HG02973 (cell line): Measurements from ENCODE around the gene ZNF223.

ENCODE experiments used
- ATAC-seq: cut with Tn5 transposase; IDR thresholded peaks from one replicate; pipeline ENCODE4 v1.9.1; 2021; ENCODE audit warnings: moderate library complexity; ENCODE audit not compliant: unreplicated experiment

Gene ZNF223

DNA sequence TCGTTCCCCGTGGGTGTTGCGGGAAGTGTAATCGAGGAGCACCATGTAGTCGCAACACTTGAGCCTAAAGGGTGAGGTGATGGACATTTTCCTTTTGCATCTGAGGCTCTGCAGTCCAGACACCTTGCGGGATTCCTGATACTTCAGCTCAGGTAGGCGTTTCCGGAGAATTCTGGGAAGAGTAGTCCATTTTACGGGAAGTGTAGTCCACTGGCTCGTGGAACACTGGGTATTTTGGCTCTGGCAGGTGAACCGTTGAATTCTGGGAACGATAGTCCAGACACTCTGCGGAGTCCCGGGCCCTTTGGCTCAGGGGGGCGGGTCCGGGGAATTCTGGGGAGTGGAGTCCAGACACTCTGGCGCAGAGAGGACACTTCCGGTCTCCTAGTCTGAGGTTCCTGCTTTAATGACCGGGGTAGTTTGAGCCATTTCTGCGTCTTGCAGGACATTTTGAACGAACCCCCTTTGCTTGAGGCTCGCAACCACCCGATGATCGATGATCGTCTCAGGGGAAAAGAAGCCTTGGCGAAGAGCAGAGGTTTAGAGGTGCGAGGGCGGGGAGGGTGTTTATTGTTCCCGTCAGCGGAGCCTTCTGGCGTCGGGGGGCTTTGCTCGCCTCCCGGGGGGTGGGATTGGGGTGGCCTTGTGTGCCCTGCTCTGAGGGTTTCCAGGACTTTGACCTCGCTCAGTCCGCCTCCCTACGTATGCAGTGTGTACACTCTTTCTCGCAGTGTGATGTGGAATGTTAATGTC is at the start of gene ZNF223:
TSS of gene ZNF223 (plus strand) at position 387 of the 753 bp plus-strand sequence. CDS start 3,141 bp downstream, outside the sequence.
- ATAC-seq: no peak

DNA sequence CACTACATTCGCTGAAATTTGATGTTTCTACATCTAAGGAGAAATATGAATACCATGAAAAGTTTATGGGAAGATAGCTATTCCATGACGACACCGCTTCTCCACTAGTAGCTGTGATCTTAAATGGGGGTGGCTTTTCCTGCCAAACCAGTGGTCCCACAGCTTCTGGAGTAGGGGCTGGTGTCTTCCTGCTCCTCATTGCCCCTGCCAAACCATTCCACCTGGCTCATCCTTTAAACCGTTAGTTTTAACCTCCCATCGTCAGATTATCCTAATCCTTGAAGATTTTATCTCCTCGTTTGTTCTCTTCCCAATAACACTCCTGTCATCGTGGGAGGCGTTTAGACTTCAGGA is 49.6 kb upstream of the ZNF223 start:
- ATAC-seq: no peak

GRCh38 chr19:44002566-44003460 is 49.0 kb upstream of the ZNF223 start, which contains the start of gene ZNF230:
ZNF230 (plus strand) TSS chr19:44002957; CDS start chr19:44007079, 4,122 bp downstream.
- peak; percentile 93 for ATAC-seq

DNA sequence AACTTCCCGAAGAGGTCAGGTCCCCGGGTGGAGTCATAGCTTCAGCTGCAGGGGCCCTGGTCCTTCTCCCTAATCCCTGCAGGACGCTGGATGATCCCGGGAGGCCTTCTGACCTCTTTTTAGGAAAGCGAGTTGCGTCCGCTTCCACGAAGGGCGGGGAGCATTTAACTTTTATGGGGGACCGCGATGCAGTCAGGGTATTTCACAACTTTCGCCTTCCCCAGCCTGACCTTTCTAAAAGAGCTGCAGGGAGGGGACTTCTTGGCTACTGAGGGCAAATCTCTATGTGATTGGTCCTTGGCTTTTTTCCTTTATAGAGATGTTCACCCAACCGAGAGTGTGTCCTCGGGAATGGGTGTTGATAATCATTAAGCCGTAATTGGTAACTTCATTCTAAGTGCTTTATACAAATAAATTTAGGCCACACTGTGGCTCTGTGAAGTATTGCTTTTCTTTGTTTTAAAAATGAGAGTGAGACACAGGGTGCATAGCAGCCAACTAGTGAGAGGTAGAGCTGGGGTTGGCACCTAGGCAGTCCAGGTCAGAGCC is 48.3 kb upstream of the ZNF223 start:
- no peak for ATAC-seq

GRCh38 chr19:44005973-44006372 is 45.9 kb upstream of the ZNF223 start:
- no peak for ATAC-seq

DNA sequence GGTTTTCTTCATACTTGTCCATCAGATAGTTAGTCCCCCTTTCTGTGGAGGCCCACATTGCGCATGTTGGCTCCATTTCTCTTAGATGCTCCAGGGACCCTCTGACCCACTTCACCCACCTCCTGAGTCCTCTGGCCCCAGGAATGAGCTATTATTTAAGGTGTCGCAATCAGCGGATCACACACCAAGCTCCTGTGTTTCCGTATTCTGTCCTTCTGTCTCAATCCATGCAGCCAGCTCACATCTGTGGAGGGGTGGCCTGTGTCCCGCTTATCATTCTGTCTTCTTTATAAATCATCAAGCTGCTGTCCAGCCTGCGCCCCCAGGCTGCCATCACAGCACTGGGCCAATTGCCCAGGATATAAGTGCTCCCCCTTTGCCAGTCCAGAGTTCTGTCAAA is 44.4 kb upstream of the ZNF223 start:
- no peak for ATAC-seq

GRCh38 chr19:44010468-44010867 is 41.4 kb upstream of the ZNF223 start:
- ATAC-seq: no peak

DNA sequence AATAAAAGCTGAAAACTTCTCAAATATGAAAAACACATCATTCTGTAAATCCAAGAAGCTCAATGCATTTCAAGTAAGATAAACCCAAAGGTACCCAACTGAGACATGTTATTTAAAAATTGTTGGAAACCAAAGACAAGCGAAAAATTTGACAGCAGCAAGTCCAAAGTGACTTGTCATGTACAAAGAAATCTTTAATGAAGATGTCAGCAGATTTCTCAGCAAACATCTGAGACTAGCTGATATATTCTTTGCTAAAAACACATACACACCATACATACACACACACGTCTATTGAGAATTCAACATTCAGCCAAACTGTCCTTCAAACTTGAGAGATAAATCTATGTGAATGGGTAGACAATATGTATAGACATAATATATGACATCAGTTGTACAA is 32.3 kb upstream of the ZNF223 start:
- ATAC-seq: no peak

DNA sequence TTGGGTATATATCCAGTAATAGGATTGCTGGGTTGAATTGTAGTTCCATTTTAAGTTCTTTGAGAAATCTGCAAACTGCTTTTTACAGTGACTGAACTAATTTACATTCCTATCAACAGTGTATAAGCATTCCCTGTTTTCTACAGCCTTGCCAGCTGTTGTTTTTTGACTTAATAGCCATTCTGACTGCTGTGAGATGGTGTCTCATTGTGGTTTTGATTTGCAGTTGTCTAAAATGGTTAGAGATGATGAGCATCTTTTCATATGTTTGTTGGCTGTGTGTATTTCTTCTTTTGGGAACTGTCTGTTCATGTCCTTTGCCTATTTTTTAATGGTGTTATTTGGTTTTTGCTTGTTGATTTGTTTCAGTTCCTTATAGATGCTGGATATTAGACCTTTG is 30.6 kb upstream of the ZNF223 start:
- ATAC-seq: no peak

DNA sequence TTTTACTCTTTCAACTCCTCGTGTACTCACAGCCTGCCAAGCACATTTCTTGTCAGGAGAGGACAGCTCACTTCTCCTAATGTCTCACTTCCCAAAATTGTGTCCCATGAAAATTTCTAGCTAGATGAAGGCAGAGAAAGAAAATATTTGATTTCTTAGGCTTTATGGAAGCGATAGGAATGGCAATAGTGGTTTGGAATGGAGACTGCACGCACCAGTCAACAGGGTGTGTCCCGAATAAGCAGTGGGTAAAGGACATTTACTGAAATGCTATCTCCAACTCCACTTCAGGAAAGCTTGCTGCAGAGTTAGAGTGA is 27.0 kb upstream of the ZNF223 start:
- no peak for ATAC-seq

DNA sequence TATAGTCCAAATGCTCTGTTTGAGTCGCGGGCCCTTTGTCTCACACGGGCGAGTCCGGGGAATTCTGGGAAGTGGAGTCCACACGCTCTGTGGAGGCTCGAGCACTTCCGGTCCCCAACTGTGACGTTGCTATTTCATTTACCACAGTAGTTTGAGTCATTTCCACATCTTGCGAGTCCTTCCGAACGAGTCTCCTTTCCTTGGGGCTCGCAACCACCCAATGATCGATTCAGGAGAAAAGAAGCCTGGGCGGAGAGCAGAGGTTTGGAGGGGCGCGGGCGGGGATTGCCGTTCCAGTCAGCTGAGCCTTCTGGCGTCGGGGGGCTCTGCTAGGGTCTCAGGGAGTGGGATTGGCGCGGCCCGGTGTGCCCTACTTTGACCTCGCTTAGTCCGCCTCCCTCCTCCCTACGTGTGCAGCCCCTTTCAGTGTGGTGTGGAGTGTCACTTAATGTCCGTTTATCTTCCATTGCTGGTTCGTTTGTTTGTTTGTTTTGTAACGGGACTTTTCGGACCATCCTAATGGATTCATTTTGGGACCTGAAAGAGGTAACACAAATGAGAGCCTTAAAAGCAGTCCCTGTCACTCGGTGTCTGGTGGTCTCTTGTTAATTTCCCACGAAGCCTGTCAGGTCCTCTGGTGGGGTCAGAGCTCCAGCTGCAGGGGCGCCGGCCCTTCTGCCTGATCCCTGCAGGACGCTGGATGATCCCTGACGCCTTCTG is 26.5 kb upstream of the ZNF223 start, which contains the start of gene ZNF222:
TSS of gene ZNF222 (plus strand) at position 163 of the 720 bp plus-strand sequence. CDS start at position 221, 58 bp downstream.
- peak; percentile 96 for ATAC-seq

DNA sequence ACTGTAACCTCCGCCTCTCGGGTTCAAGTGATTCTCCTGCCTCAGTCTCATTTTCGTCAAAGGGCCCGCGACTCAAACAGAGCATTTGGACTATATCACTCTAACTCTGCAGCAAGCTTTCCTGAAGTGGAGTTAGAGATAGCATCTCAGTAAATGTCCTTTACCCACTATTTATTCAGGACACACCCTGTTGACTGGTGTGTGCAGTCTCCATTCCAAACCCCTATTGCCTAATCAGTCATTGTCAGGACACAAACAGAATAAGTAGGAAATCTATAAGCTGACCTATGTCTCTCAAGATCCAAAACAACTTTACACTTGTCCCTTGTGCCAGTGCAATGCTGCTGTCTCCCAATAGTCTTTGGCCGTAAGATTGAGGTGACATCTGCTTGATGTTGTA is 25.2 kb upstream of the ZNF223 start:
- no peak for ATAC-seq

DNA sequence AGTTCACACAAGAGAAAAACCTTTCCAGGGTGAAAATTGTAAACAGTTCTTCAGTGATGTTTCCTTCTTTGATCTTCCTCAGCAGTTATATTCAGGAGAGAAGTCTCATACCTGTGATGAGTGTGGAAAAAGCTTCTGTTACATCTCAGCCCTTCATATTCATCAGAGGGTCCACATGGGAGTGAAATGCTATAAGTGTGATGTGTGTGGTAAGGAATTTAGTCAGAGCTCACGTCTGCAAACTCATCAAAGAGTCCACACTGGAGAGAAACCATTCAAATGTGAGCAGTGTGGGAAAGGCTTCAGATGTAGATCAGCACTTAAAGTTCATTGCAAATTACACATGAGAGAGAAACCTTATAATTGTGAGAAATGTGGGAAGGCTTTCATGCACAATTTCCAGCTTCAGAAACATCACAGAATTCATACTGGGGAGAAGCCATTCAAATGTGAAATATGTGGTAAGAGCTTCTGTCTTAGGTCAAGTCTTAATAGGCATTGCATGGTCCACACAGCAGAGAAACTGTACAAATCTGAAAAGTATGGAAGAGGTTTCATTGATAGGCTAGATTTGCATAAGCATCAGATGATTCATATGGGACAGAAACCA is 19.7 kb upstream of the ZNF223 start:
- ATAC-seq: no peak

DNA sequence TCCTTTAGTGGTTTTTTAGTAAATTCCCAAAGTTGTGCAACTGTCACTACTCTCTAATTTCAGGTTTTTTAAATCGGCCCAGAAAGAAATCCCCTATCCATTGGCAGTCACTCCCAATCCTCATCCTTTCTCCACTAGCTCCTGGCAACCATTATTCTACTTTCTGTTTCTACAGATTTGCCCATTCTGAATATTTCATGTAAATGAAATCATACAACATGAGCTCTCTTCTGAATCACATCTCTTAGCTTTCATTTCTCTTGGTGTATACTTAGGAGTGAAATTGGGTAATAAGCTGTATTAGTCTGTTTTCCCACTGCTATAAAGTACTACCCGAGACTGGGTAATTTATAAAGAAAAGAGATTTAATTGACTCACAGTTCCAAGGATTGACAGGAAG is 9.7 kb upstream of the ZNF223 start:
- ATAC-seq: no peak

GRCh38 chr19:44050740-44051649 is 841 bp upstream of the ZNF223 start:
- no peak for ATAC-seq

DNA sequence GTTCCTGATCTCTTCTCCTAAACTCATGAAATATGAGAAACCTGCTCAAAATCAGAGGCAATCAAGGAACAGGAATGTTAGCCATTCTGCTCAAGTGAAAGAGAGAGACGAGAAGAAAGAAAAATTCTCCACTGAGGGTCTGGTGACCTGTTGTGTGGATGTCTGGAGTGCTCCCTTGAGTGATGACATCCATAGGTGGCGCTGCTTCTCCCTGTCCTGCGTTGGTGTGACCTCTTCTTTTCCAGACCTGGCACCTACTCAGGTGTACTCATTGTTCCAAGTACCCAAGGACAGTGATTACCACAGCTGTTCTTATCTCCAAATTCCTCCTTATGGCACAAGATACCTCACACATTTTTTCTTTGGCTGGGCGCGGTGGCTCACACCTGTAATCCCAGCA is 4.0 kb downstream of the ZNF223 start:
- ATAC-seq: no peak

GRCh38 chr19:44059229-44059628 is 7.4 kb downstream of the ZNF223 start:
- no peak for ATAC-seq

GRCh38 chr19:44061038-44061437 is 9.2 kb downstream of the ZNF223 start:
- no peak for ATAC-seq

- no peak for ATAC-seq
Observed at GRCh38 chr19:44066305-44066704, 14.5 kb downstream of the ZNF223 start.

DNA sequence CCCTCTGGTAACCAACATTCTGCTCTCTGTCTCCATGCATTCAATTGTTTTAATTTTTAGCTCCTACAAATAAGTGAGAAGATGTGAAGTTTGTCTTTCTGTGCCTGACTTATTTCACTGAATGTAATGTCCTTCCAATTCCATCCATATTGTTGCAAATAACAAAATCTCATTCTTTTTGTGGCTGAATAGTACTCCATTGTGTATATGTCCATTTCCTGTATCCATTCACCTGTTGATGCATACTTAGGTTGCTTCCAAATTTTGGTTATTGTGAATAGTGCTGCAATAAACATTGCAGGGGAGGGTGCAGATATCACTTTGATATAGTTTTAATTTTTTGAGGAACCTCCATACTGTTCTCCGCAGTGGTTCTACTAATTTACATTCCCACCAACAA is 17.6 kb downstream of the ZNF223 start:
- ATAC-seq: no peak
